Effector memory CD4-positive, alpha-beta T cell (primary cell): ENCODE data around the gene IL25.

Experiments used
- DNase-seq, 3 donors: peaks; one replicate each; pipeline ENCODE4 v3.0.0-alpha.2; 2020
- H3K27ac ChIP-seq: 2 replicates; pipeline ENCODE4 v1.7.0; 2013; ENCODE audit warnings: mild to moderate bottlenecking, low read length, moderate library complexity; ENCODE audit not compliant: insufficient read depth, poor library complexity, severe bottlenecking
- H3K27me3 ChIP-seq: replicated peaks from 2 replicates; pipeline ENCODE4 v1.7.0; 2013; ENCODE audit warnings: mild to moderate bottlenecking, low read length; ENCODE audit not compliant: insufficient read depth, control insufficient read depth, poor library complexity, severe bottlenecking
- H3K36me3 ChIP-seq: 2 replicates; pipeline ENCODE4 v1.7.0; 2013; ENCODE audit warnings: mild to moderate bottlenecking, low read length, moderate library complexity; ENCODE audit not compliant: control insufficient read depth, insufficient read depth
- H3K4me1 ChIP-seq: 2 replicates; pipeline ENCODE4 v1.7.0; 2013; ENCODE audit warnings: low read length, mild to moderate bottlenecking; ENCODE audit not compliant: control insufficient read depth, insufficient read depth, poor library complexity, severe bottlenecking
- H3K4me3 ChIP-seq: 2 replicates; pipeline ENCODE4 v1.7.0; 2013; ENCODE audit warnings: low read length, low read depth, mild to moderate bottlenecking; ENCODE audit not compliant: insufficient read depth, poor library complexity, severe bottlenecking
- H3K9me3 ChIP-seq: 2 replicates; pipeline ENCODE4 v1.7.0; 2013; ENCODE audit warnings: mild to moderate bottlenecking, low read length, moderate library complexity; ENCODE audit not compliant: control insufficient read depth

The IL25 gene

GRCh38 chr14:23353433-23353780 lies 19.2 kb upstream of the IL25 start:
- Histone ChIP-seq H3K4me1 (peaks cover 7% of the 10 kb centered on the region), H3K27me3 (no peaks in the 10 kb centered on the region), H3K9me3 (no peaks in the 10 kb centered on the region), H3K36me3 (no peaks in the 10 kb centered on the region), H3K4me3 (no peak overlapping the region), H3K27ac (no peak overlapping the region)
- DNase-seq: no peak

- DNase-seq: no peak
- Histone ChIP-seq H3K9me3 (no peaks in the 10 kb centered on the region), H3K36me3 (no peaks in the 10 kb centered on the region), H3K27me3 (no peaks in the 10 kb centered on the region), H3K4me1 (peaks cover 7% of the 10 kb centered on the region), H3K27ac (no peak overlapping the region), H3K4me3 (no peak overlapping the region)
These were observed 17.6 kb upstream of the IL25 start for GRCh38 chr14:23354990-23355389.

- Histone ChIP-seq H3K4me1 (peaks cover 7% of the 10 kb centered on the region), H3K36me3 (no peaks in the 10 kb centered on the region), H3K27me3 (no peaks in the 10 kb centered on the region), H3K9me3 (no peaks in the 10 kb centered on the region), H3K4me3 (no peak overlapping the region), H3K27ac (no peak overlapping the region)
- DNase-seq: no peak
These were observed 16.7 kb upstream of the IL25 start for GRCh38 chr14:23355871-23356435.

GRCh38 chr14:23356662-23357061 lies 15.9 kb upstream of the IL25 start:
- no peaks in the 10 kb centered on the region for H3K27me3 ChIP-seq
- H3K36me3 ChIP-seq: no peaks in the 10 kb centered on the region
- no peak overlapping the region for H3K4me3 ChIP-seq
- no peak for DNase-seq
- peaks cover 7% of the 10 kb centered on the region for H3K4me1 ChIP-seq
- H3K9me3 ChIP-seq: no peaks in the 10 kb centered on the region
- H3K27ac ChIP-seq: no peak overlapping the region

GRCh38 chr14:23357261-23357660 lies 15.3 kb upstream of the IL25 start:
- Histone ChIP-seq H3K4me3 (no peak overlapping the region), H3K9me3 (no peaks in the 10 kb centered on the region), H3K36me3 (no peaks in the 10 kb centered on the region), H3K27me3 (no peaks in the 10 kb centered on the region), H3K27ac (no peak overlapping the region), H3K4me1 (peaks cover 3% of the 10 kb centered on the region)
- no peak for DNase-seq

- Histone ChIP-seq H3K4me1 (no peaks in the 10 kb centered on the region), H3K9me3 (no peaks in the 10 kb centered on the region), H3K27me3 (no peaks in the 10 kb centered on the region), H3K4me3 (no peak overlapping the region), H3K36me3 (no peaks in the 10 kb centered on the region), H3K27ac (no peak overlapping the region)
- no peak for DNase-seq
These were observed 14.6 kb upstream of the IL25 start for GRCh38 chr14:23358042-23358441.

- DNase-seq: no peak
- Histone ChIP-seq H3K27ac (no peak overlapping the region), H3K9me3 (no peaks in the 10 kb centered on the region), H3K4me3 (no peak overlapping the region), H3K27me3 (no peaks in the 10 kb centered on the region), H3K4me1 (no peaks in the 10 kb centered on the region), H3K36me3 (no peaks in the 10 kb centered on the region)
These were observed 13.9 kb upstream of the IL25 start for GRCh38 chr14:23358553-23359166.

- Histone ChIP-seq H3K27me3 (peaks cover 3% of the 10 kb centered on the region), H3K27ac (no peak overlapping the region), H3K4me1 (no peaks in the 10 kb centered on the region), H3K36me3 (no peaks in the 10 kb centered on the region), H3K9me3 (no peaks in the 10 kb centered on the region), H3K4me3 (no peak overlapping the region)
- DNase-seq: no peak
These were observed 13.4 kb upstream of the IL25 start for GRCh38 chr14:23359167-23359626.

- H3K27ac ChIP-seq: no peak overlapping the region
- DNase-seq: no peak
- peaks cover 10% of the 10 kb centered on the region for H3K27me3 ChIP-seq
- no peak overlapping the region for H3K4me3 ChIP-seq
- no peaks in the 10 kb centered on the region for H3K9me3 ChIP-seq
- H3K4me1 ChIP-seq: no peaks in the 10 kb centered on the region
- H3K36me3 ChIP-seq: no peaks in the 10 kb centered on the region
These were observed 12.7 kb upstream of the IL25 start for GRCh38 chr14:23359722-23360447.

GRCh38 chr14:23360496-23360895 lies 12.1 kb upstream of the IL25 start:
- no peak overlapping the region for H3K4me3 ChIP-seq
- no peak overlapping the region for H3K27ac ChIP-seq
- H3K36me3 ChIP-seq: no peaks in the 10 kb centered on the region
- H3K4me1 ChIP-seq: no peaks in the 10 kb centered on the region
- H3K27me3 ChIP-seq: peaks cover 11% of the 10 kb centered on the region
- H3K9me3 ChIP-seq: no peaks in the 10 kb centered on the region
- DNase-seq: no peak
